SJSA1 (cell line): Measurements from ENCODE around the gene OSBPL10. TPM values are rescaled to one million over a fixed set of nuclear protein-coding genes. Genes with fewer than 3 reads are reported as not detected.

Experiments
- DNase-seq, 2 experiments: peaks; one replicate each; pipeline ENCODE4 v3.0.0-alpha.2; 2015 to 2020; ENCODE audit warnings: low spot score in 2 of 2, low read depth in 1 of 2
- H3K27ac ChIP-seq: fragments of 250-450 bp; sonication (Bioruptor Pico); 2 replicates; pipeline ENCODE4 v1.5.1; 2020; ENCODE audit warnings: mild to moderate bottlenecking, moderate library complexity
- H3K27me3 ChIP-seq: fragments of 250-450 bp; sonication (Bioruptor Pico); replicated peaks from 2 replicates; pipeline ENCODE4 v1.5.1; 2020; ENCODE audit warnings: mild to moderate bottlenecking, moderate library complexity
- H3K36me3 ChIP-seq: fragments of 250-450 bp; sonication (Bioruptor Pico); 2 replicates; pipeline ENCODE4 v1.5.1; 2020; ENCODE audit warnings: mild to moderate bottlenecking
- H3K4me1 ChIP-seq: fragments of 250-450 bp; sonication (Bioruptor Pico); replicated peaks from 2 replicates; pipeline ENCODE4 v1.6.1; 2021; ENCODE audit warnings: mild to moderate bottlenecking
- H3K4me3 ChIP-seq: fragments of 250-450 bp; sonication (Bioruptor Pico); 2 replicates; pipeline ENCODE4 v1.5.1; 2020; ENCODE audit warnings: mild to moderate bottlenecking
- H3K9me3 ChIP-seq: fragments of 250-450 bp; sonication (Bioruptor Pico); replicated peaks from 2 replicates; pipeline ENCODE4 v1.5.1; 2020; ENCODE audit warnings: mild to moderate bottlenecking
- total RNA-seq: library from RNA; depleted of rRNA; stranded (reverse); fragments of >200 nt; shearing (Covaris generic); gene quantifications from 2 replicates; pipeline ENCODE4 v1.2.3, GENCODE V29; 2014

The OSBPL10 gene
- total RNA-seq, 1 experiment from 2014 or later = 6.9 TPM

GRCh38 chr3:31688984-31689383 is 292.1 kb downstream of the OSBPL10 start:
- DNase-seq = no peak
- no peaks in the 10 kb centered on the region for H3K36me3 ChIP-seq
- H3K4me3 ChIP-seq = no peak overlapping the region
- H3K27ac ChIP-seq = no peak overlapping the region
- no peaks in the 10 kb centered on the region for H3K4me1 ChIP-seq
- H3K9me3 ChIP-seq = no peaks in the 10 kb centered on the region
- H3K27me3 ChIP-seq = no peaks in the 10 kb centered on the region

GRCh38 chr3:31687020-31687802 is 293.9 kb downstream of the OSBPL10 start:
- Histone ChIP-seq H3K4me1 (no peaks in the 10 kb centered on the region), H3K27me3 (no peaks in the 10 kb centered on the region), H3K4me3 (no peak overlapping the region), H3K9me3 (no peaks in the 10 kb centered on the region), H3K36me3 (no peaks in the 10 kb centered on the region), H3K27ac (no peak overlapping the region)
- no peak for DNase-seq

DNA sequence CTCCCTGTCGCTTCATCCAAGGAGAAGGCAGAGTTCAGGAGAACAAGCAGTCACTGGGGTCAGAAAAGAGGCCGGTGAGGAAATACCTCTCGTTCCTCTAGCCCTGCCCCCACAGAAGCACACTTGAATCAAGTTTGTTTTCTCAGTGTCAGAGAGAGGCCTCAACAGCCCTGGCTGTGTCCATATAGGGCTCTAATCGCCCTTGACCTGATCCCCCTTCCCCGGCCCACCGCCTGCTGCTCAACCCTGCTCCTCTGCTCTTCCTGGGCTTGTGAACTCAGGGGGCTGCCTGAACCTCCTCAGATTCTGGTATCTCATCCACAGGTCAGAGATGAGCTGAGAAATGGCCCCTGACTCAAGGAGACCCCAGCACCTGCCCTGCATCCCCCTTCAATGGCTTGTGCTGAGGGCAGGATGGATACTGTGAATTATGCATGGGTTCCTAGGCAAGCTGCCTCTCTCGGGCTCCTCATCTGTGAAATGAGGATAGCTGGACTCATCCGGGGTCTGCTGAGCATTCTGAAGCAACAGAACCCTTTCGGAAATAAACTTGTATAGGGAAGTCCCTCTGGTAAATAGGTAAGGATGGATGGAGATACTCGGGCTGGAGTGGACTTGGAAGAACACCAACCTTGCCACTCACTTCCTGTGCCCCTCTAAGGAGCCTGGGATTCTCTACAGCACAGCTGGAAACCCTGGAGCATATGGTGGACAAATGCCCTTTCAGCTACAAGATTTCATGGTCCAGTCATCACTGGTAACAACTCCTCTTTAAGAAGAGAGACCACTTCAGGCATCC is 300.8 kb downstream of the OSBPL10 start:
- Histone ChIP-seq H3K4me3 (no peak overlapping the region), H3K36me3 (no peaks in the 10 kb centered on the region), H3K9me3 (no peaks in the 10 kb centered on the region), H3K4me1 (no peaks in the 10 kb centered on the region), H3K27ac (no peak overlapping the region), H3K27me3 (no peaks in the 10 kb centered on the region)
- no peak for DNase-seq

DNA sequence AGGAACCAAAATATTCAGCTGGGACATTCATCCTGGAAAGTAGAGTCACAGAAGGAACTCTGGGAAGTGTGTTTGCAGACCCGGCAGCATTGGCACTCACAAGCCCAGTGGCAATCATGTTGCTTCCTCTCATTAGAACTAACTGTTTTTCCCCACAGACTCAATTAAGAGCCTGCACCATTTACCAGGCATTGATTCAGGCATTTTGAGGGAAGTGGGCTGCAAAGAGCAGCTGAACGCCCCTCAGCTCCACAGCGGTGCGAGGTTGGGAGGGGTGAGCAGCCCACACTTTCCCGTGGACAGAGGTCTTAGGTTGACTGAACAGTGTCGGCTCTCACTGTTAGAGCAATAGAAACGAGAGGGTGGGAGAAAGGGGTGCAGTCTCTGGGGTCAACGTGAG is 304.5 kb downstream of the OSBPL10 start:
- no peak overlapping the region for H3K4me3 ChIP-seq
- no peaks in the 10 kb centered on the region for H3K36me3 ChIP-seq
- H3K4me1 ChIP-seq = no peaks in the 10 kb centered on the region
- no peak overlapping the region for H3K27ac ChIP-seq
- DNase-seq = no peak
- no peaks in the 10 kb centered on the region for H3K9me3 ChIP-seq
- no peaks in the 10 kb centered on the region for H3K27me3 ChIP-seq

DNA sequence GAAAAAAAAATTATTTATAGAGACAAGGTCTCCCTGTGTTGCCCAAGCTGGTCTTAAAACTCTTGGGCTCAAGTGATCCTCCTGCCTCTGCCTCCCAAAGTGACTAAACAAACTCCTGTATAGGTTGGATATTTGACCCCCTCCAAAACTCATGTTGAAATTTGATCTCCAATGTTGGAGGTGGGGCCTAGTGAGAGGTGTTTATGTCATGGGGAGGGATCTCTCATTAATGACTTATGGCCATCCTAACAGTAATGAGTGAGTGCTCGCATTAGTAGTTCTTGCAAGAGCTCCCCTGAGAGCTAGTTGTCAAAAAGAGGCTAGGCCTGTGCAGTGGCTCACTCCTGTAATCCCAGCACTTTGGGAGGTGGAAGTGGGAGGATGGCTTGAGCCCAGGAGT is 307.1 kb downstream of the OSBPL10 start:
- Histone ChIP-seq H3K27ac (no peak overlapping the region), H3K4me1 (no peaks in the 10 kb centered on the region), H3K9me3 (no peaks in the 10 kb centered on the region), H3K27me3 (no peaks in the 10 kb centered on the region), H3K36me3 (no peaks in the 10 kb centered on the region), H3K4me3 (no peak overlapping the region)
- DNase-seq = no peak

GRCh38 chr3:31671976-31672375 is 309.1 kb downstream of the OSBPL10 start:
- H3K27ac ChIP-seq = no peak overlapping the region
- no peaks in the 10 kb centered on the region for H3K9me3 ChIP-seq
- no peaks in the 10 kb centered on the region for H3K36me3 ChIP-seq
- no peaks in the 10 kb centered on the region for H3K4me1 ChIP-seq
- H3K4me3 ChIP-seq = no peak overlapping the region
- no peaks in the 10 kb centered on the region for H3K27me3 ChIP-seq
- no peak for DNase-seq

DNA sequence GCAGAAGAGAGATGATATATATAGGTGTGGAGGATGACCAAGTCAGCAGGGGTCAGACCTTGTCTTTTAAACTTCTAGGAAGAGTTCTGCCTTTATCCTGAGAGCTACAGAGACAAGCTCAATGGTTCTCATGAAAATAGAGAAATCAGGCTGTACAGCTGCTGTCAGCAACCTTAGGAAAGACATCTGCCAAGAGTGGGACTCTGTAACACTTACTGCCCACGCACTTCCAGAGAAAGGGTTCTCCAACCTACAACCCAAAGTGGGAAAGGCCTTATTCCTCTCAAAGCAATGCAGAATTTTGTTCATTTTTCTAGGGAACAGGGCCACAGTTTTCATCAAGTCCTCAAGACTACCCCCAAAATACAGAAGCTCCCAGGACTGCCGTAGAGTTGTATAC is 309.6 kb downstream of the OSBPL10 start:
- H3K27me3 ChIP-seq = no peaks in the 10 kb centered on the region
- no peak for DNase-seq
- H3K27ac ChIP-seq = no peak overlapping the region
- H3K4me1 ChIP-seq = no peaks in the 10 kb centered on the region
- no peaks in the 10 kb centered on the region for H3K36me3 ChIP-seq
- no peaks in the 10 kb centered on the region for H3K9me3 ChIP-seq
- H3K4me3 ChIP-seq = no peak overlapping the region

GRCh38 chr3:31670722-31671121 is 310.3 kb downstream of the OSBPL10 start:
- no peak for DNase-seq
- no peaks in the 10 kb centered on the region for H3K9me3 ChIP-seq
- H3K36me3 ChIP-seq = no peaks in the 10 kb centered on the region
- no peaks in the 10 kb centered on the region for H3K27me3 ChIP-seq
- H3K4me3 ChIP-seq = no peak overlapping the region
- H3K4me1 ChIP-seq = no peaks in the 10 kb centered on the region
- H3K27ac ChIP-seq = no peak overlapping the region

DNA sequence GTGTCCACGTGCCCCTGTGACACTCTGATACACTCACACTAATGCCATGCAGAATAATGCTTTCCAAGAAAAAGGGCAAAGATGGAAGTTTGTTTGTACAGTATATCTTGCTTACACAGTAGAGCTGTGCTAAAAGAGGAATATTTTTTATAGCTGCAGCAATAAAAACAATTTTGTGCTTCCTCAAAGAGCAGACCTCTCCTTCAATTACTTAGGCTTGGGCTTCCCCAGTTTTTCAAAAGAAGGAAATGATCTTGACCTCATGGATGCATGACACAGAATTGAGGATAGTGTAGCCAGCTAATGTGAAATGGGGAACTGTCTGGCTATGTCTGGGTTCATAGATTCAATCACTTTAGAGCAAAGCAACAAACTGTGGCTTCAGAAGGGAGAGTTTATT is 310.9 kb downstream of the OSBPL10 start:
- Histone ChIP-seq H3K36me3 (no peaks in the 10 kb centered on the region), H3K4me3 (no peak overlapping the region), H3K27ac (no peak overlapping the region), H3K4me1 (no peaks in the 10 kb centered on the region), H3K27me3 (no peaks in the 10 kb centered on the region), H3K9me3 (no peaks in the 10 kb centered on the region)
- DNase-seq = no peak

DNA sequence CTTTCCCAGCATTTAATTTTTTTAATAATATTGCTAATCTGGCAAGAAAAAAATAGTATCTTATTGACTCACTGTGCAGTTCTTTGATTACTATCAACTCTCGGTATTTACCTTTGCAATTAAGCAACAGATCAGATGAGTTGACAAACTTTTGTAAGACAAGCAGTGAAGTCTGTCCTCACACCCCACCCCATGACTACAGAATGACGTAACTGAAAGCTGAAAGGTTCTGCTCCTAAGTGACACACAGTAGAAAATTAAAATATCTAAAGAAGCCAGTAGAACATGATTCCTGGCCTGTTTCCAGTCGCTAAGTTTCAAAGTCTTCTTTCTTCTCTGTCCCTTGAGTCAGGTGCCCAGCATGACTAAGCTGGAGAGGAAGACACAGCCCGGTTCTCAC is 312.8 kb downstream of the OSBPL10 start:
- Histone ChIP-seq H3K27me3 (no peaks in the 10 kb centered on the region), H3K36me3 (no peaks in the 10 kb centered on the region), H3K4me3 (no peak overlapping the region), H3K4me1 (no peaks in the 10 kb centered on the region), H3K9me3 (no peaks in the 10 kb centered on the region), H3K27ac (no peak overlapping the region)
- DNase-seq = no peak

- H3K4me1 ChIP-seq = no peaks in the 10 kb centered on the region
- no peaks in the 10 kb centered on the region for H3K27me3 ChIP-seq
- H3K36me3 ChIP-seq = no peaks in the 10 kb centered on the region
- H3K27ac ChIP-seq = no peak overlapping the region
- no peak for DNase-seq
- no peaks in the 10 kb centered on the region for H3K9me3 ChIP-seq
- no peak overlapping the region for H3K4me3 ChIP-seq
Observed at GRCh38 chr3:31667582-31667981, 313.5 kb downstream of the OSBPL10 start.

DNA sequence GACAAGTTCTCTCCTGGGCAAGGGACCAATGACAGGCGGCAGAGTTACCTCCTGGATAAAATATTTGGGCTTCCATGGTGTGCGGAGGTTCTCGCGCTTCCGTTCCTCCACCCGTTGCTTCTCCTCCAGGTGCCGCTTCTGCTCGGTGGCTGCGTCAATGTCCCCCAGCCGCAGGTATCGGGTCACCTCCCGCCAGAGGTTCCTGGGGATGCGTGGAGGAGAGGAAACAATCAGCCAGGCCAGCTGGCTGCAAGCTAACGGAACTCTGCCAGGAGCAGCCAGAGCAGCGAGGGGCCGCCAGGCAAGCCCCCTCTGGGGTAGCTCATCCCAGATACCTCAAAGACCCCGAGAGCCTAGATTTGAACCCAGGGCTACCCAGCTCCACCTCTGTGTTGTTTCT is 317.0 kb downstream of the OSBPL10 start:
- DNase-seq = no peak
- H3K4me1 ChIP-seq = no peaks in the 10 kb centered on the region
- H3K4me3 ChIP-seq = no peak overlapping the region
- H3K27ac ChIP-seq = no peak overlapping the region
- no peaks in the 10 kb centered on the region for H3K36me3 ChIP-seq
- H3K27me3 ChIP-seq = no peaks in the 10 kb centered on the region
- H3K9me3 ChIP-seq = no peaks in the 10 kb centered on the region

- Histone ChIP-seq H3K36me3 (no peaks in the 10 kb centered on the region), H3K27ac (no peak overlapping the region), H3K4me1 (no peaks in the 10 kb centered on the region), H3K4me3 (no peak overlapping the region), H3K9me3 (no peaks in the 10 kb centered on the region), H3K27me3 (no peaks in the 10 kb centered on the region)
- DNase-seq = no peak
Observed at GRCh38 chr3:31661993-31662670, 318.9 kb downstream of the OSBPL10 start.

- Histone ChIP-seq H3K27me3 (no peaks in the 10 kb centered on the region), H3K4me1 (no peaks in the 10 kb centered on the region), H3K4me3 (no peak overlapping the region), H3K36me3 (no peaks in the 10 kb centered on the region), H3K9me3 (no peaks in the 10 kb centered on the region), H3K27ac (no peak overlapping the region)
- no peak for DNase-seq
Observed at GRCh38 chr3:31661286-31661685, 319.8 kb downstream of the OSBPL10 start.
